Jurkat, Clone E6-1 (cell line): ENCODE measurements around the gene MXD4.

Experiments
- DNase-seq: peaks from one replicate; pipeline ENCODE4 v3.0.0-alpha.2; 2011; ENCODE audit warnings: low read depth, low spot score
- H3K4me3 ChIP-seq: 2 replicates; pipeline ENCODE4 v1.5.1; 2011; ENCODE audit warnings: mild to moderate bottlenecking, low read length, control low read depth, moderate library complexity

The MXD4 gene

DNA sequence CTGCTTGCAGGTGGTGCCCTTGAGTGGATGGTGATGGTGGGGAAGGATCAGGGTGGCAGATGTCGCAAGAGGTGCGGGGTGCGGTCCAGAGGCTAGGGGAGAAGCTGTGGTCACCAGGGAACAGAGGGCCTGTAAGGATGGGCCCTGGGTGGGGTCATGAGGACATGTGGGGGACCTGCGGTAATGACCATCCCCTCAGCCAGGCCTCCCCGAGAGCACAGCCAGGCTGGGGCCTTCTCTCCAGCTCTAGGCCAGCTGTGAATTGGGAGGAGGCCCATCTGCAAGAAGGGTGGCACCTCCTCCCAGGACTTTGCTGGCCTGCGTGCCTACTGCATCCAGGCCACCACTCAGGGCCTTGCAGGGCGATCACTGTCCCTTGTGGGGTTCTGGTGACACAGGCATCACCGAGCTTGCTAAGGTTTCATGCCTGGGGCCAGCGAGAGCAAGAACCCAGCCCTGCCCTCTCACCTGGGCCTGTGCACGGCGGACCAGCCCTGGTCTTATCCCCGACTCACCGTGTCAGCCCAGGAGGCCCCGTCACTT lies 34.1 kb upstream of the MXD4 start:
- DNase-seq: no peak

GRCh38 chr4:2295500-2295899 lies 33.6 kb upstream of the MXD4 start:
- no peak overlapping the region for H3K4me3 ChIP-seq
- peak; percentile 47 for DNase-seq

More for the DNA sequence above, 34.1 kb upstream of the MXD4 start:
- H3K4me3 ChIP-seq: no peak overlapping the region

- H3K4me3 ChIP-seq: no peak overlapping the region
- no peak for DNase-seq
Measured at GRCh38 chr4:2292646-2293108, 30.8 kb upstream of the MXD4 start.

DNA sequence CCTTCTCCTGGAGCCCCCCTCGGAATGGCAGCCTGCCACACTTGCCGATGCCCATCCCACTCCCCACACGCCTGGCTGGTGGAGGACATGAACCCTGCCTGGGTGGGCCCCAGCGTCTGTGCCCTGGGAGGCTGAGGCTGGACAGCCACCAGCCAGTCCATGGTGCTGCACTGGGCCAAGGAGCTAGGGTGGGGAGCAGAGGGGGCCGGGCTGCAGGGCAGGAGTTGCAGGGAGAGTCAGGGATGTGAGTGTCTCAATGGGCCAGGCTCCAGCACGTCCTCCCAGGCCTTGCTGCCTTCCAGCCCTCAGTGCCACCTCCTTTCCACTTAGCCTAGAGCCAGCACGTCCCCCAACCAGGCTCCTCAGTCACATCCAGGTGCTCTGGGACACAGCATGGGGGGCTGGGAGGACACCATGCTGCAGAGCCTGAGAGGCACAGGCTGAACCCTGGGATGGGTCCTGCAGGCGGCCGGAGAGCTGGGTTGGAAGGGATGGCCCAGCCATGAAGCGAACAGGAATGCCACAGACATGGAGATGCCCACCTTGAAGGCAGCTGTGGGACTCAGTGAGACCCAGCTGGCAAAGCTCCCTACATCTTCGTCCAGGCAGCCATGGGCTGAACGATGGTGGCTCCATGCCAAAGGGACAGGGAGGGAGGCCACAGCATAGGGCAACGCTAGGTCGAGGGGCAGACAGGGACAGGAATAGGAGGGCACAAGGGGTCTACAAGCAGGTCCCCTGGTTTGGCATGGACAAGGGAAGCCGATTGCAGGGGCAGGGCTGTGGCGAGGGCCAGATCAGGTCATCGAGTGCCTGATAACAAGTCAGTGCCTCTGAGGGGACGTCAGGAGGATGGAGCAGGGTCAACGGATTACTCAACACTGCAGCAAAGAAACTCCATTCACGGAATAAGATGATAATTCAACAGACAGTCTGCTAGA lies 30.1 kb upstream of the MXD4 start:
- no peak for DNase-seq
- H3K4me3 ChIP-seq: no peak overlapping the region

GRCh38 chr4:2290974-2291704 lies 29.2 kb upstream of the MXD4 start:
- peak overlapping the region; percentile 13; the same call in 1 of the 2 replicates for H3K4me3 ChIP-seq
- DNase-seq: peak; percentile 93

DNA sequence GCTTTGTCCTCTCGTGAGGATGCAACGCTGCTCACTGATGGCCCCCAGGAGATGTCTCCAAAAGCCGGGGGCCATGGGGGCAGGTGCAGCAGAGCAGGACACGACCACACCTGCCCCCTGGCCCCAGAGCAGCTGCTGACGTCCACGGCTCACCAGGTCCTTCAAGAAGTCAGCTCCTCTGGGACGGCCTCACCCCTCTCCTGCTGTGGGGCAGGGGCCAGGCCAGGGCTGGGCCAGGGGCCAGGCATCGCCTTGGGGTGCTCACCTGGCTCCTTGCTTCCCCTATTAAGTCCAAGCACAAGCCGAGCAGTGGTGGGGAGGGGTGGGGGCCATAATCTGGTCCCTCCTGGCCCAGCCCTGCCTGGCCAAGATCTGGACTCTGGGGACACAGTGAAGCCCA lies 28.6 kb upstream of the MXD4 start:
- no peak for DNase-seq
- no peak overlapping the region for H3K4me3 ChIP-seq

DNA sequence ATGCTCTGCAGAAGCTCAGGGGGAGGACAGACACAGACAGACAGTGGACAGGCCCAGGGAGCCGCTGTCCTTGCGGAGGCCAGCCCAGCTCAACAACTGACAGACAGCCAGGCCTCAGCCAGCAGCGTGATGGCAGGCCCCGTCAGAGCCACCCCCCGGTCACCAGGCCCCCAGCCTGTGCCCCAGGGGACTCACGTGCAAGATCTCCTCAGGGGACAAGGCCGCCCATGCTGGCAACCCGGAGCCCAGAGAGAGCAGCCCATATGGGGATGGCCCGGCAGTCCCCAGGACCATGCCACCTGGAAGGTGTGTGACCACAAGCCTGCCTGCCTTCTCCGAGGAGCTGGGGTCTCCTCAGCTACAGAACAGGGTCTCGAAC lies 28.0 kb upstream of the MXD4 start:
- H3K4me3 ChIP-seq: no peak overlapping the region
- DNase-seq: no peak

DNA sequence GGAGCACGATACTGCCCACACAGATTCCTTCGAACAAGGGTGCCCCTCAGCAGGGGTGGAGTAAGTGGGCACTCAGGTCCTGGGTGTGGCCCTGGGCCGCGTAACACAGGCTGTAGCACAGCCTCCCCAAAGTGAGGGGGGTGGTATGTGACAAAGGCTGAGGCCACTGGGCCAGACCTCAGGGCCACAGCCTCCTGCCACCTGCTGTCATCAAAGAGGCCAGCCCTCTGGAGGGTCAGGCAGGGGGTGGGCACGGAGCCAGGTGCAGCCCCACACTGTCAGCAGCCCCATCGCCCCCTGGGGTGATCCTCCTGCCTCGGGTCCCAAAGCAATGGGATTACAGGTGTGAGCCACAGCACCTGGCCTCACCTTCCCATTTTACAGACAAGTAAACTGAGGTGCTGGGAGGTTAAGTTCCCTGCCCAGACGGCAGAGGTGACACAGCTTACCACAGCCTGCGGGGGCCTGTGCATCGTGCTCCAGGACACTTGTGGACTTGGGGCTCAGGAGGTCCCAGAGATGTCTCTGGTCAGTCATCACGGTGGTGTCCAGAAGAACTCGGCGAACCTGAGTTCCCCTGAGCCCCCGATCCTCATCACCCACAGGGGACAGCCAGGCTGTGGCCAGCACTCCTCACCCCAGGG lies 27.5 kb upstream of the MXD4 start:
- DNase-seq: no peak

DNA sequence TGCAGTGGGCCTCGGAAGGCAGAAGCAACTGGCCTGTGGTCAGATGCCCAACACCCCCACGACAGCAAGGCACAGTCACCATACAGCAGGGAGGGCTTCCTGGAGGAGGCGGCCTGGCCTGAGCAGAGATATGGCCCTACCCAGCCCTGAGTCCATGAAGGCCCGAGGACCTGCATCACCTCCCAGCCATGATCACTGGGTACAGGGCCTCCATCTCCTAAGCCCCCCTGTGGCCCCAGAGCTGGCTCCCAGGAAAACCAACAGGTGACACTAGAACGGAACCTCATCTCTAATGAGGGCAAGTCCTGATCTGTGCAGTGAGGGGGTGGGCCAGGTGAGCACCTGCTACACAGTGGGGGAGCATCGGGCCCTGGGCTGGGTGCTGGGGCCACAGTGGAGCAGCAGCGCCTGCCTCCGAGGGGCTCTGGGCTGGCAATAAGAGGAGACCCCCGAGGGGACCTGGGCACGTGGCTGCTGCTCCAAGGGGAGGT lies 26.2 kb upstream of the MXD4 start:
- DNase-seq: no peak
- H3K4me3 ChIP-seq: no peak overlapping the region

More for the DNA sequence above, 27.5 kb upstream of the MXD4 start:
- no peak overlapping the region for H3K4me3 ChIP-seq

GRCh38 chr4:2287594-2287915 lies 25.6 kb upstream of the MXD4 start:
- no peak overlapping the region for H3K4me3 ChIP-seq

GRCh38 chr4:2286904-2287593 lies 25.1 kb upstream of the MXD4 start:
- no peak overlapping the region for H3K4me3 ChIP-seq
- DNase-seq: no peak

More at GRCh38 chr4:2287594-2287915, 25.6 kb upstream of the MXD4 start:
- no peak for DNase-seq

GRCh38 chr4:2285613-2286381 lies 23.9 kb upstream of the MXD4 start:
- no peak for DNase-seq
- no peak overlapping the region for H3K4me3 ChIP-seq

DNA sequence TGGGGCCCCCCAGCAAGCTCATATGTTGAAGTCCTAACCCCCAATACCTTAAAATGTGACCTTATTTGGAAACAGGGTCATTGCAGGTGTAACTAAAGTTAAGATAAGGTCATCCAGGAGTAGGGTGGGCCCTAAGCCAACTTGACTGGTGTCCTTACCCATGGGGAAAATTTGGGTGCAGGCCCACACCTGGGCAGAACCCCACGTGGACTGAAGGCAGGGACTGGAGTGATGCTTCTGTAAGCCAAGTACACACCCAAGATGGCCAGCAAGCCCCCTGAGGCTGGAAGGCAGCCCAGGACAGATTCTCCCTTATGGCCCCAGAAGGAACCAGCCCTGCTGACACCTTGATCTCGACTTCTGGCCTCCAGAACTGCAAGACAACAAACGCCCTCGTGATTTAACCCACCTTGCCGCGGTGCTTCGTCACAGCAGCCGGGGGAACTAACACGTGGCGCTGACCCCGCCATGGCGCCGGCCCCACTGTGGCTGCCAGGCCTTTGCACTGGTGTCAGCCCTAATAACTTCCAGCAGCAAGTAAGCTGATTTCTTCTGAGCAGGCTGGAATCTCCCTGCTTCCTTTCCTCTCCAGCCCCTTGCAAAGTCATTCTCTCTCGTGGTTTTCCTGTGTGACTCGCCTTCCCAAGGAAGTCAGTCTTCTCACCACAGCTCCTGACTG lies 23.2 kb upstream of the MXD4 start:
- no peak for DNase-seq
- no peak overlapping the region for H3K4me3 ChIP-seq

GRCh38 chr4:2284161-2284933 lies 22.4 kb upstream of the MXD4 start:
- no peak for DNase-seq
- H3K4me3 ChIP-seq: no peak overlapping the region

GRCh38 chr4:2283199-2283711 lies 21.3 kb upstream of the MXD4 start:
- DNase-seq: no peak
- no peak overlapping the region for H3K4me3 ChIP-seq

GRCh38 chr4:2281575-2282343 lies 19.9 kb upstream of the MXD4 start:
- H3K4me3 ChIP-seq: peak overlapping the region; percentile 42
- DNase-seq: peak; percentile 98
